C4-2B (cell line): Measurements from ENCODE around the gene RC3H2.

Experiments used
- CTCF ChIP-seq: fragments of 450-650 bp; conservative IDR thresholded peaks from 2 replicates; pipeline ENCODE4 v1.5.1; 2017; ENCODE audit warnings: mild to moderate bottlenecking
- ZFX ChIP-seq: fragments of 450-650 bp; IDR thresholded peaks from 2 replicates; pipeline ENCODE4 v1.6.1; 2017

- no peak for TF ChIP-seq CTCF
- TF ChIP-seq ZFX: no peak
Observed at GRCh38 chr9:122821278-122821943, 83.7 kb downstream of the RC3H2 start.
